PC-3 (cell line): ENCODE results near the gene ABRACL.

Source experiments
- CTCF ChIP-seq: fragments of 300-600 bp; sonication (generic); conservative IDR thresholded peaks from 2 replicates; pipeline ENCODE4 v1.5.1; 2017; ENCODE audit warnings: antibody characterized with exemption, low read depth, mild to moderate bottlenecking, low read length
- EZH2 ChIP-seq: fragments of 300-600 bp; sonication (generic); IDR thresholded peaks from one replicate; pipeline ENCODE4 v1.6.1; 2017; ENCODE audit warnings: antibody characterized with exemption, mild to moderate bottlenecking, low read length; ENCODE audit not compliant: unreplicated experiment
- EZH2phosphoT487 ChIP-seq: fragments of 300-600 bp; sonication (generic); IDR thresholded peaks from 2 replicates; pipeline ENCODE4 v1.6.1; 2018; ENCODE audit warnings: mild to moderate bottlenecking, antibody characterized with exemption, low read length, borderline replicate concordance

- TF ChIP-seq CTCF, result no peak
- TF ChIP-seq EZH2, result no peak
- TF ChIP-seq EZH2phosphoT487, result no peak
These were observed 25.5 kb downstream of the ABRACL start for GRCh38 chr6:139054001-139054400.
